G401 (cell line): Measurements from ENCODE around the gene SLC26A9. TPM values are rescaled to one million over a fixed set of nuclear protein-coding genes. Genes with fewer than 3 reads are reported as not detected.

Source experiments
- total RNA-seq: library from RNA; depleted of rRNA; stranded (reverse); fragments of >200 nt; shearing (Covaris generic); gene quantifications from 2 replicates; pipeline ENCODE4 v1.2.3, GENCODE V29; 2014; rRNA removed

Gene SLC26A9
- total RNA-seq, 1 experiment from 2014 or later: not detected

Other genes with a start within 250 kb of the SLC26A9 start
- 142 and 190 TPM in 2 replicates for gene NUCKS1, start 193.3 kb downstream of the SLC26A9 start, total RNA-seq
- 6.8 and 8.9 TPM in 2 replicates for gene RAB29, start 168.0 kb downstream of the SLC26A9 start, total RNA-seq
- 9.1 and 17.8 TPM in 2 replicates for gene SLC41A1, start 130.3 kb downstream of the SLC26A9 start, total RNA-seq
- not detected in 2 replicates for gene PM20D1, start 93.3 kb downstream of the SLC26A9 start, total RNA-seq
- 0.85 TPM in 1 of 2 replicates, not detected in the other for gene RAB7B, start 59.9 kb upstream of the SLC26A9 start, total RNA-seq
- gene CTSE, start 80.4 kb upstream of the SLC26A9 start, total RNA-seq: not detected in 2 replicates
- not detected in 2 replicates for gene RHEX, start 109.7 kb upstream of the SLC26A9 start, total RNA-seq
- not detected in 2 replicates for gene AVPR1B, start 173.9 kb upstream of the SLC26A9 start, total RNA-seq